ENCODE data around the gene REPS2.

The REPS2 gene

DNA sequence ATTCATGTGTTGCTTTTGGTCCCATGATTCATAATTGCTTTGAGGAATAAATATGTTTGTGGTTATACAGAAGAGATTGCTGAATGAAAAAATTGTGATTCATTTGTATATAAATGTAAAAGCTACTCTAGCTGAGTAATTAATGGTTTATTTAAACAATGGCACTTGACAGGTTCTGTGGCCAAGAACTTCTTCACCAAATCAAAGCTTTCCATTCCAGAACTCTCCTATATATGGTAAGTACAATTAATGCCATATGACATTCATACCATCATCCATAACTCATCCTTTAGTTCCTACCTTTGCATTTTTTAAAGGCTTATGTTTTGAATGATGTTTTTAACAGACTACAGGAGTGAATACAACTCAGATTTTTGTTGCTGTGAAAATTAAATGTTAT, 105.8 kb downstream of the REPS2 start:
- TF ChIP-seq, protein P1, sequence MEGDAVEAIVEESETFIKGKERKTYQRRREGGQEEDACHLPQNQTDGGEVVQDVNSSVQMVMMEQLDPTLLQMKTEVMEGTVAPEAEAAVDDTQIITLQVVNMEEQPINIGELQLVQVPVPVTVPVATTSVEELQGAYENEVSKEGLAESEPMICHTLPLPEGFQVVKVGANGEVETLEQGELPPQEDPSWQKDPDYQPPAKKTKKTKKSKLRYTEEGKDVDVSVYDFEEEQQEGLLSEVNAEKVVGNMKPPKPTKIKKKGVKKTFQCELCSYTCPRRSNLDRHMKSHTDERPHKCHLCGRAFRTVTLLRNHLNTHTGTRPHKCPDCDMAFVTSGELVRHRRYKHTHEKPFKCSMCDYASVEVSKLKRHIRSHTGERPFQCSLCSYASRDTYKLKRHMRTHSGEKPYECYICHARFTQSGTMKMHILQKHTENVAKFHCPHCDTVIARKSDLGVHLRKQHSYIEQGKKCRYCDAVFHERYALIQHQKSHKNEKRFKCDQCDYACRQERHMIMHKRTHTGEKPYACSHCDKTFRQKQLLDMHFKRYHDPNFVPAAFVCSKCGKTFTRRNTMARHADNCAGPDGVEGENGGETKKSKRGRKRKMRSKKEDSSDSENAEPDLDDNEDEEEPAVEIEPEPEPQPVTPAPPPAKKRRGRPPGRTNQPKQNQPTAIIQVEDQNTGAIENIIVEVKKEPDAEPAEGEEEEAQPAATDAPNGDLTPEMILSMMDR (conservative IDR thresholded peaks at IDR 0.05; ENCODE audit: low read depth, low read length) = no peak
- H3K4me3 ChIP-seq (ENCODE audit: low read depth, low read length) = no peak overlapping the region
- no peak for DNase-seq (ENCODE audit: low read depth)

DNA sequence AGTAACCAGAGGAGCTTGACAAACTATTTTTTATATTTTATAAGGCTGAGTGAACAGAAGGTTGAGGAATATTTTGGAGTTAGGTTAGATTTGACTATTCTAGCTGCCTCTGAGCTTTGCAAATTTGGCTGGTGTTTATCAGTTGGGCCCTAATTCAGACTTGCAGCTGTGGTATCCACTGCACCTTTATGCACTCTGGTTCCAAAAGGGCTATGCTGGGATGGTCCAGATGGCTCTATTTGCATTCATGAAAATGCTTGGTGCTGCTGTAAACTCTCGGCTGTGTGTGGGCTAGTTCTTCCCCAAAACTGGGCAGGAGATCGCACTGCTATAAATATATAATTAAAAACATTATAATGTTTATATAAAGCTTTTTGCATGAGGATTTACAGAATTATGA, 106.3 kb downstream of the REPS2 start:
- TF ChIP-seq, protein P1 (conservative IDR thresholded peaks at IDR 0.05; ENCODE audit: low read depth, low read length) = no peak
- no peak for DNase-seq (ENCODE audit: low read depth)
- H3K4me3 ChIP-seq (ENCODE audit: low read depth, low read length) = no peak overlapping the region

DNA sequence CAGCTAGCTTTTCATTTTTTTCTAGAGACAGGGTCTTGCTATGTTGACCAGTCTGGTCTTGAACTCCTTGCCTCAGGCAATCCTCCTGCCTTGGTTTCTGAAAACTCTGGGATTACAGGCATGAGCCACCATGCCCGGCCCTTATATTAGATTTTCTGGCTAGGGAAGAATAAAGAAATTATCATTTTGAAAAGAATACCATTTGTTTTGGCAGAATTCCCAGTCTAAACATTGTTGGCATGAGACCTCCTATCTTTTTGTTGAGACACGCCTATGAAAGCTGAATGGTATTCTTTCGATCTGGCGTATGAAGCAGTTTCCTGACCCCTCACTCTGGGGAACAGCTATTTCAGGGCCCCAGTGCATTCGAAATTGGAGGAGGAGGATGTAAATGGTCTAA, 107.0 kb downstream of the REPS2 start:
- DNase-seq (ENCODE audit: low read depth) = no peak
- TF ChIP-seq, protein P1 (conservative IDR thresholded peaks at IDR 0.05; ENCODE audit: low read depth, low read length) = no peak
- H3K4me3 ChIP-seq (ENCODE audit: low read depth, low read length) = no peak overlapping the region

DNA sequence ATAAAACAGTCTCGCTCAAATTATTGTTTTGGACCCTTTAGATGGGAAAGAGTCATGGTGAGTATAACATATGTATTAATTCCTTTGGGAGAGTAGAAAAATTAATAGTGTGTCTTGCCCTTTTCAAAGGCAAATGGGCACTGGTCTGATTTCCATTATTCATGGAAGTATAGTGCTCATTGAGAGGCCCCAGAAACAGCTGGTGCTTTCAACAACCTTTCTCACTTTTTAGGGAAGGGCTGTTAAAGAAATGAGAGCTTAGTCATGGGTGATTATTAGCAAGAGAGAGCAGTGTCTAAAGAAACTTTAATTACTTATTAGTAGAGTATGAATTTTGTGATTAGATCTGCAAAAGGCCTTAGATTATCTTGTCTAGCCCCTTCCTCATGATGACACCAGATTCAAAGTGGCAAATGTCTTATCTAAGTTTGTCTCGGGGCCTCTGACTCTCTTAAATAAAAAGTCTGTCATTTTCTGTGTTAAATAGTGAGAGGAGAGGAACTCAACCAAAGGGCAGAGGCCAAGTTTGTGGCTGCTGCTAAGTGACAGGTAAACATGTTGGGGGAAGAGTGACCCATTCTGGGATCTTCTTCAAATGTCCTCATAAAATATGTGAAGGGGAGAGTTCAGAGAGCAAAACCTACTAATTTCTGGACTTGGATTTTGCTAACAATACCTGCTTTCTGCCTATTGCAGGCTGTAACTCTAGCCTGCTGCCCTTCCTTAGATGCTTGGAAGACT, 110.6 kb downstream of the REPS2 start:
- TF ChIP-seq, protein P1 (conservative IDR thresholded peaks at IDR 0.05; ENCODE audit: low read depth, low read length) = no peak
- DNase-seq (ENCODE audit: low read depth) = no peak
- H3K4me3 ChIP-seq (ENCODE audit: low read depth, low read length) = no peak overlapping the region

DNA sequence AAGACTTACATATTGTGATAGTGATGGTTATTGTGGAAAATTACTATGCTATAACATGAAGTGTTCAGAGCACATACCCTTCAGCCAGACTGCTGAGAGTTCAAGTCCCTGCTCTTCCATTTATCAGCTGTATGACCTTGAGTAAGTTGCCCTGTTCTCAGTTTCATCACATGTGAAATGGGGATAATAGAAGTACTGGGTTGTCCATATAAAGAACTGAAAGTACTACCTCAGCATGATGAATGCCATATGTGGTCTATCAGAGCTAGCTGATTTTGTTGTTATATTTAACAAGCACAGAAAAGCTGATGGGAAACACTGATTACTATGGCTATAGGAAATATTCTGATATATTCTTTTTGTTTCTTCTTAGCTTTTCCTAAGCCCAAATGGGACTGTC, 115.6 kb downstream of the REPS2 start:
- TF ChIP-seq, protein P1 (conservative IDR thresholded peaks at IDR 0.05; ENCODE audit: low read depth, low read length) = no peak
- DNase-seq (ENCODE audit: low read depth) = no peak

DNA sequence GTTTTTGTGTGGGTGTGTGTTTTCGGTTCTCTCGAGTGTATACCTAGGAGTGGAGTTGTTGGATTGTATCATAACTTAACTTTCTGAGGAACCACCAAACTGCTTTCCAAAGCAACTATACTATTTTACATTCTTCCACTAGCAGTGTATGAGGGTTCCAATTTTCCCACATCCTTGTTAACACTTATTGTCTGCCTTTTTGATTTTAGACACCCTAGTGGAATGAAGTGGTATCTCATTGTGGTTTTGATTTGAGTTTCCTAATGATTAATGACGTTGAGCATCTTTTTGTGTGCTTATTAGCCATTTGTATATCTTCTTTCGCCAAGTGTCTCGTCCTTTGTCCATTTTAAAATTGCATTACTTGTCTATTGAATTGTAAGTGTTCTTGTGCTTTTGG, 118.6 kb downstream of the REPS2 start:
- TF ChIP-seq, protein P1 (conservative IDR thresholded peaks at IDR 0.05; ENCODE audit: low read depth, low read length) = no peak
- DNase-seq (ENCODE audit: low read depth) = no peak
- H3K4me3 ChIP-seq (ENCODE audit: low read depth, low read length) = no peak overlapping the region

More for the DNA sequence above, 115.6 kb downstream of the REPS2 start:
- H3K4me3 ChIP-seq (ENCODE audit: low read depth, low read length) = no peak overlapping the region

DNA sequence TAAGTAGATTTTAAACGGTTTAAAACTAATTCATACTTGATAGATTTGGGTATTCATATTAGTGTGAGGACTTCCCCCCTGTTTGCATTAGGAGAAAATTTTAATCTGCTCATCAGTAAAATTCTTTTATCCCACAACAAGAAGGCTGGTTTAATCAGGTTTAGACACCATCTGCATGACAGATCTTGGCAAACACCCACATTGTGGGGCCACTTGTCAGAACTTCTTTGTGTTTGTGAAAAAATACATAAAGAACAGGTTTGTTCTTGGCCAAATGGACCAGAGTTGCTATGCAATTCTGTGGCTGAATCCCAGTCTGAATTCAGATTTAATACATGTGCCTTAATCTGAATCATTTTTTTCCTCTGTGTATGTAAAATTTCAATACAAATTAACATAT, 121.1 kb downstream of the REPS2 start:
- TF ChIP-seq, protein P1 (conservative IDR thresholded peaks at IDR 0.05; ENCODE audit: low read depth, low read length) = no peak
- no peak overlapping the region for H3K4me3 ChIP-seq (ENCODE audit: low read depth, low read length)
- DNase-seq (ENCODE audit: low read depth) = no peak
